H1 (cell line): ENCODE results near the gene CAMK2D. TPM values are rescaled to one million over a fixed set of nuclear protein-coding genes. Genes with fewer than 3 reads are reported as not detected.
A peak's percentile ranks its signal among the peaks of the same experiment; 100 is the strongest.

ENCODE experiments used
- CTCF ChIA-PET: fragments of 300-600 bp; sonication (Branson Sonifier 250); formaldehyde crosslinking; loops from one replicate; lab custom pipeline; 2021; ENCODE audit not compliant: partially characterized antibody; lab: Charles Lee
- POLR2A ChIA-PET: fragments of 300-600 bp; sonication (Branson Sonifier 250); formaldehyde crosslinking; loops from one replicate; lab custom pipeline; 2021; ENCODE audit warnings: inconsistent platforms; ENCODE audit not compliant: partially characterized antibody; lab: Charles Lee
- DNase-seq, 2 experiments: peaks; one replicate each; pipeline versions ENCODE4 v3.0.0 to v3.0.0-alpha.2; 2010 to 2022; ENCODE audit warnings: low spot score in 2 of 2, low read depth in 1 of 2, mixed read lengths in 1 of 2
- FAIRE-seq: peaks from 2 replicates; lab custom pipeline; 2011; peaks lifted over from hg19 to GRCh38; lab: Jason Lieb, UNC
- H2AFZ ChIP-seq: 2 replicates; pipeline ENCODE4 v1.8.1; 2012; ENCODE audit warnings: low read length, inconsistent platforms
- H2AK5ac ChIP-seq: 2 replicates; pipeline ENCODE4 v1.6.1; 2013; ENCODE audit warnings: low read depth, low read length
- H2BK120ac ChIP-seq: replicated peaks from 2 replicates; pipeline ENCODE3; 2013; ENCODE audit warnings: low read depth, low read length, inconsistent platforms
- H2BK12ac ChIP-seq: 2 replicates; pipeline ENCODE4 v1.6.1; 2013; ENCODE audit warnings: low read depth, low read length
- H2BK15ac ChIP-seq: 2 replicates; pipeline ENCODE4 v1.6.1; 2013; ENCODE audit warnings: low read length
- H2BK20ac ChIP-seq: 2 replicates; pipeline ENCODE4 v1.6.1; 2013; ENCODE audit warnings: low read length
- H2BK5ac ChIP-seq: 2 replicates; pipeline ENCODE4 v1.6.1; 2013; ENCODE audit warnings: low read depth, low read length
- H3K14ac ChIP-seq: 2 replicates; pipeline ENCODE4 v1.6.1; 2013; ENCODE audit warnings: inconsistent platforms; ENCODE audit not compliant: insufficient read length
- H3K18ac ChIP-seq: 2 replicates; pipeline ENCODE4 v1.6.1; 2013; ENCODE audit warnings: low read length; ENCODE audit errors: extremely low read depth
- H3K23ac ChIP-seq: 2 replicates; pipeline ENCODE4 v1.6.1; 2013; ENCODE audit warnings: inconsistent platforms; ENCODE audit not compliant: insufficient read length
- H3K23me2 ChIP-seq: 2 replicates; pipeline ENCODE4 v1.6.1; 2013; ENCODE audit warnings: low read depth, low read length
- H3K27ac ChIP-seq: 2 replicates; pipeline ENCODE4 v1.6.1; 2011; ENCODE audit warnings: low read depth, low read length, inconsistent platforms
- H3K27me3 ChIP-seq, 4 experiments: replicated peaks in 1 of 4; 1 replicate in 1 of 4; 2 replicates in 3 of 4; pipeline versions ENCODE4 v1.6.1 to v1.8.1; 2011 to 2013; ENCODE audit warnings: low read length in 3 of 4, mild to moderate bottlenecking in 3 of 4, inconsistent platforms in 2 of 4, mixed read lengths in 2 of 4, moderate library complexity in 1 of 4; ENCODE audit not compliant: control insufficient read depth in 3 of 4, insufficient read depth in 3 of 4; ENCODE audit errors: extremely low read depth in 1 of 4
- H3K36me3 ChIP-seq, 4 experiments: 2 replicates each; pipeline versions ENCODE4 v1.6.1 to v1.8.1; 2011 to 2013; ENCODE audit warnings: mild to moderate bottlenecking in 4 of 4, low read length in 3 of 4, moderate library complexity in 2 of 4, control low read depth in 1 of 4, inconsistent platforms in 1 of 4; ENCODE audit not compliant: insufficient read depth in 4 of 4, control insufficient read depth in 2 of 4
- H3K4ac ChIP-seq: replicated peaks from 2 replicates; pipeline ENCODE3; 2013; ENCODE audit warnings: low read length, low read depth, mixed read lengths, inconsistent platforms; ENCODE audit not compliant: insufficient read length
- H3K4me1 ChIP-seq, 4 experiments: replicated peaks in 1 of 4; 1 replicate in 1 of 4; 2 replicates in 3 of 4; pipeline versions ENCODE4 v1.6.1 to v1.8.1; 2011 to 2013; ENCODE audit warnings: low read length in 3 of 4, inconsistent platforms in 2 of 4, mixed read lengths in 1 of 4; ENCODE audit not compliant: insufficient read depth in 4 of 4, control insufficient read depth in 3 of 4
- H3K4me2 ChIP-seq, 2 experiments: 2 replicates each; pipeline versions ENCODE4 v1.6.1 to v1.8.1; 2011 to 2013; ENCODE audit warnings: low read depth in 2 of 2, low read length in 2 of 2, control low read depth in 1 of 2, inconsistent platforms in 1 of 2, mild to moderate bottlenecking in 1 of 2; ENCODE audit not compliant: insufficient read depth in 1 of 2
- H3K4me3 ChIP-seq, 4 experiments: fragments of 200-600, 300-600 bp in 1 of 4; sonication (generic), shearing (Covaris generic), sonication (Bioruptor Twin) in 1 of 4; 2 replicates each; pipeline versions ENCODE4 v1.5.1 to v1.8.1; 2011 to 2016; ENCODE audit warnings: low read length in 4 of 4, low read depth in 3 of 4, control low read depth in 2 of 4, inconsistent platforms in 2 of 4, mild to moderate bottlenecking in 2 of 4, mixed read lengths in 1 of 4, moderate library complexity in 1 of 4; ENCODE audit not compliant: insufficient read depth in 2 of 4; ENCODE audit errors: extremely low read depth in 1 of 4
- H3K56ac ChIP-seq: replicated peaks from 2 replicates; pipeline ENCODE3; 2013; ENCODE audit warnings: low read depth, mild to moderate bottlenecking, mixed read lengths, low read length, inconsistent platforms; ENCODE audit not compliant: insufficient read length
- H3K79me1 ChIP-seq: 2 replicates; pipeline ENCODE4 v1.6.1; 2013; ENCODE audit warnings: low read depth, low read length, control low read depth
- H3K79me2 ChIP-seq, 2 experiments: 2 replicates each; pipeline versions ENCODE4 v1.6.1 to v1.8.1; 2012 to 2013; ENCODE audit warnings: low read length in 2 of 2, mild to moderate bottlenecking in 2 of 2, inconsistent platforms in 1 of 2; ENCODE audit not compliant: insufficient read depth in 2 of 2, control insufficient read depth in 1 of 2
- H3K9ac ChIP-seq, 4 experiments: replicated peaks in 1 of 4; 1 replicate in 1 of 4; 2 replicates in 3 of 4; pipeline versions ENCODE4 v1.6.1 to v1.8.1; 2011 to 2013; ENCODE audit warnings: low read depth in 3 of 4, low read length in 3 of 4, control low read depth in 2 of 4, mild to moderate bottlenecking in 2 of 4, moderate library complexity in 2 of 4, inconsistent platforms in 1 of 4; ENCODE audit errors: extremely low read depth in 1 of 4
- H3K9me3 ChIP-seq, 2 experiments: 2 replicates each; pipeline versions ENCODE4 v1.6.1 to v1.8.1; 2012 to 2013; ENCODE audit warnings: mild to moderate bottlenecking in 2 of 2, moderate library complexity in 2 of 2, control low read depth in 1 of 2, inconsistent platforms in 1 of 2, low read depth in 1 of 2, low read length in 1 of 2, mixed read lengths in 1 of 2; ENCODE audit not compliant: insufficient read depth in 2 of 2
- H4K20me1 ChIP-seq, 2 experiments: replicated peaks in 1 of 2; 2 replicates each; pipeline versions ENCODE3 to v1.8.1; 2011 to 2013; ENCODE audit warnings: inconsistent platforms in 2 of 2, low read length in 2 of 2, mild to moderate bottlenecking in 1 of 2; ENCODE audit not compliant: insufficient read depth in 2 of 2, control insufficient read depth in 1 of 2
- H4K5ac ChIP-seq: 2 replicates; pipeline ENCODE4 v1.6.1; 2013; ENCODE audit warnings: low read length, low read depth, mixed read lengths, inconsistent platforms; ENCODE audit not compliant: insufficient read length
- H4K8ac ChIP-seq: 2 replicates; pipeline ENCODE4 v1.8.0; 2013; ENCODE audit warnings: mild to moderate bottlenecking, moderate library complexity, low read length, inconsistent platforms; ENCODE audit not compliant: insufficient read depth; ENCODE audit errors: extremely low read depth
- H4K91ac ChIP-seq: replicated peaks from 2 replicates; pipeline ENCODE3; 2013; ENCODE audit warnings: low read length, mixed read lengths, inconsistent platforms; ENCODE audit not compliant: insufficient read length
- CBX8 ChIP-seq: fragments of 300-800, 300-1000 bp; sonication (generic); IDR thresholded peaks from 2 replicates; pipeline ENCODE4 v1.7.1; 2016; ENCODE audit warnings: low read depth, low read length, borderline replicate concordance
- CHD1 ChIP-seq: IDR thresholded peaks from 2 replicates; pipeline ENCODE4 v1.6.1; 2012; ENCODE audit warnings: low read depth, low read length, improper control_type of control experiment
- CHD2 ChIP-seq: IDR thresholded peaks from 2 replicates; pipeline ENCODE4 v1.6.1; 2012; ENCODE audit warnings: low read length, improper control_type of control experiment
- GABPA ChIP-seq: IDR thresholded peaks from 2 replicates; pipeline ENCODE4 v1.6.1; 2011; ENCODE audit warnings: mild to moderate bottlenecking, low read length, moderate library complexity, borderline replicate concordance; ENCODE audit not compliant: insufficient read depth
- JUND ChIP-seq: IDR thresholded peaks from 2 replicates; pipeline ENCODE4 v1.6.1; 2011; ENCODE audit warnings: mild to moderate bottlenecking, improper control_type of control experiment, low read length
- KDM4A ChIP-seq: IDR thresholded peaks from one replicate; pipeline ENCODE4 v1.7.1; 2012; ENCODE audit warnings: low read depth, mild to moderate bottlenecking, moderate library complexity, low read length, inconsistent platforms; ENCODE audit not compliant: severe bottlenecking
- SP1 ChIP-seq: IDR thresholded peaks from 2 replicates; pipeline ENCODE4 v1.6.1; 2011; ENCODE audit warnings: low read depth, low read length
- TAF1 ChIP-seq: IDR thresholded peaks from 2 replicates; pipeline ENCODE4 v1.6.1; 2011; ENCODE audit warnings: mild to moderate bottlenecking, low read depth, low read length
- TBP ChIP-seq: IDR thresholded peaks from 2 replicates; pipeline ENCODE4 v1.6.1; 2011; ENCODE audit warnings: low read depth, low read length, improper control_type of control experiment
- WGBS, 2 experiments: shearing (Covaris generic) in 1 of 2; methylation state at CpG; one replicate each; pipeline versions ENCODE4 v1.1.6 to v1.1.7; 2013 to 2015; ENCODE audit warnings: low lambda C conversion rate in 2 of 2, mixed read lengths in 2 of 2, inconsistent platforms in 1 of 2, low coverage in 1 of 2, missing lambda C conversion rate in 1 of 2; ENCODE audit not compliant: insufficient replicate concordance in 2 of 2, insufficient coverage in 1 of 2, insufficient read length in 1 of 2; ENCODE audit errors: extremely low coverage in 1 of 2, missing lambda C conversion rate in 1 of 2; 5-methylcytosine and 5-hydroxymethylcytosine counted together
- polyA plus RNA-seq, 7 experiments: library from polyadenylated mRNA; depleted of rRNA in 3 of 7; stranded (reverse) in 5 of 7; unstranded in 2 of 7; fragments of >200 nt in 5 of 7; fragments of 200-250 nt in 2 of 7; gene quantifications; 1 replicate in 5 of 7; 2 replicates in 1 of 7; 4 replicates in 1 of 7; pipeline versions ENCODE4 v1.2.1 to v1.2.3, GENCODE V29; 2011 to 2013; ENCODE audit warnings: missing spikeins in 2 of 7, mixed read lengths in 2 of 7
- total RNA-seq: library from RNA; stranded (reverse); fragmentation: NEBNext Ultra II Directional; extraction: Animal tissue kit (Norgen Biotek cat#: 25700); gene quantifications from 2 replicates; pipeline ENCODE4 v1.2.1, GENCODE V29; 2021

Gene CAMK2D
- total and polyA plus RNA-seq, 2 of the 8 experiments (the other 6 are each of a cell fraction or from before 2014, with no cell fraction given): 3.2 to 7.0 TPM

- Histone ChIP-seq H4K5ac (no peak overlapping the region), H3K18ac (no peak overlapping the region), H4K91ac (no peak overlapping the region), H3K4ac (no peak overlapping the region), H3K14ac (no peak overlapping the region), H3K79me2 (no peaks in the 10 kb centered on the region), H2BK15ac (no peak overlapping the region), H2AK5ac (no peak overlapping the region), H2BK12ac (no peak overlapping the region), H3K4me3 (no peak overlapping the region), H2BK120ac (no peak overlapping the region), H3K9ac (no peak overlapping the region), H4K20me1 (no peaks in the 10 kb centered on the region), H4K8ac (no peak overlapping the region), H3K27ac (no peak overlapping the region), H3K79me1 (no peaks in the 10 kb centered on the region), H3K4me2 (no peak overlapping the region), H3K4me1 (no peaks in the 10 kb centered on the region; a peak in 3 of 7 replicates), H3K27me3 (no peaks in the 10 kb centered on the region), H3K36me3 (no peaks in the 10 kb centered on the region), H3K56ac (no peak overlapping the region), H3K23me2 (peaks cover 3% of the 10 kb centered on the region; the same call in 1 of the 2 replicates), H2BK5ac (no peak overlapping the region), H2AFZ (peak overlapping the region; percentile 71; the same call in 1 of the 2 replicates), H2BK20ac (no peak overlapping the region), H3K9me3 (no peaks in the 10 kb centered on the region), H3K23ac (no peak overlapping the region)
- DNase-seq (no peak), FAIRE-seq (no peak)
- POLR2A ChIA-PET: no interaction called here
- TF ChIP-seq CHD1 (no peak), JUND (no peak), TAF1 (no peak), TBP (no peak), CHD2 (no peak), KDM4A (no peak), CBX8 (no peak), SP1 (no peak), GABPA (no peak)
- CTCF ChIA-PET: interaction anchor here (1.2 to 2.0 kb wide), 3 partner anchors 9 to 219 kb away, joined by 3 to 8 read pairs (median 3); no protein-coding TSS in a partner anchor
- WGBS, 2 experiments: 75% methylated on average over 2 of the region's 2 CpGs; no CpG with 5 or more reads in 1 of the 2 experiments
Observed at GRCh38 chr4:113766882-113767281, 5.3 kb upstream of the CAMK2D start.
